Measurements from ENCODE around the gene APOH.
A peak's percentile ranks its signal among the peaks of the same experiment; 100 is the strongest.
"Not testable (repeated sequence)": the region's sequence is repeated elsewhere in the genome, so short reads cannot be mapped to it uniquely, and the experiment has no call there.

APOH gene, protein sequence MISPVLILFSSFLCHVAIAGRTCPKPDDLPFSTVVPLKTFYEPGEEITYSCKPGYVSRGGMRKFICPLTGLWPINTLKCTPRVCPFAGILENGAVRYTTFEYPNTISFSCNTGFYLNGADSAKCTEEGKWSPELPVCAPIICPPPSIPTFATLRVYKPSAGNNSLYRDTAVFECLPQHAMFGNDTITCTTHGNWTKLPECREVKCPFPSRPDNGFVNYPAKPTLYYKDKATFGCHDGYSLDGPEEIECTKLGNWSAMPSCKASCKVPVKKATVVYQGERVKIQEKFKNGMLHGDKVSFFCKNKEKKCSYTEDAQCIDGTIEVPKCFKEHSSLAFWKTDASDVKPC

DNA sequence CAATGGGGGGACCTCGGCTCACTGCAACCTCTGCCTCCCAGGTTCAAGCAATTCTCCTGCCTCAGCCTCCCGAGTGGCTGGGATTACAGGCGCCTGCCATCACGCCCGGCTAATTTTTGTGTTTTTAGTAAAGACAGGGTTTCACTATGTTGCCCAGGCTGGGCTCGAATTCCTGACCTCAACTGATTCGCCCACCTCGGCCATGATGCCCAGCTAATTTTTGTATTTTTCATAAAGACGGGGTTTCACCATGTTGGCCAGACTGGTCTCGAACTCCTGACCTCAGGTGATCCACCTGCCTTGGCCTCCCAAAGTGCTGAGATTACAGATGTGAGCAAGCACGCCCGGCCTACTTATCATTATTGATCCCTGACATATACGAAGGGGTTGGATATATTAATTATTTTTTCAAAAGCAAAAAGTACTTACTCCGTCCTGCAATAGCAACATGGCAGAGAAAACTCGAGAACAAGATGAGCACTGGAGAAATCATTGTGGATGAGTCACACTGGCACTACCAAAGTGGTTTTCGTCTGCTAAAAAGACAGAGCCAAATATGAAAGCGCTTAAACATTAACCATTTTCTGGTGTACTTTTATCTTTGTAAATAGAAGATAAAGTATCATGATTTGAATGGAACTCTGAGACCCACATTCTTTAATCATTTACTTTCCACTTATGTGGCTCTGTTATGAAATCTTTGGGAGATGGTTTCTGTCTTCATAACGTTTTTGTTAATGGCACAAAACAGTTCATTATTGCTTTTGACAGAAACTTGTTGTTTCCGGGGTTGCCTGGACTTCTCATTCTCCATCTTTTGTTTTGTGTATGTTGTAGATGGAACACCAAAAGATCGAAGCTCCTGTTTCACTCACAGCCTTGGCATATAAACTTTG is at the start of gene APOH:
APOH (minus strand) TSS at position 529 of the 896 bp plus-strand sequence; CDS start at position 493, 36 bp downstream.
- DNase-seq: no peak

DNA sequence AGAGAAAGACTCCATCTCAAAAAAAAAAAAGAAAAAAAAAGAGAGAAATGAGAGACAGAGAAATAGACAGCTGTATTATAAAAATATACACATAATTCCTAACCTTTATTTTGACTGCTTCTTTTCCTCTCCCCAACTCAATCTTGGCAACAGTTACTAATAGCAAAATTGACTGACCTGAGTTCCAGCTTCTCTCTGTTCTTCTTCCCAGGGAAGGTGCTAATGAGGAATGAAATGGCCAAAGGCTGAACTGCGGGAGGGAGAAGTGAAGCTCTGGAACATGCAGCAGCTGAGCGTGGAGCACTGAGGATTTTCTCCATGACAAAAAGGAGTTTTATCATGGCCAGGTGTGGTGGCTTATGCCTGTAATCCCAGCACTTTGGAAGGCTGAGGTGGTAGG is 48.0 kb upstream of the APOH start:
- no peak for DNase-seq

DNA sequence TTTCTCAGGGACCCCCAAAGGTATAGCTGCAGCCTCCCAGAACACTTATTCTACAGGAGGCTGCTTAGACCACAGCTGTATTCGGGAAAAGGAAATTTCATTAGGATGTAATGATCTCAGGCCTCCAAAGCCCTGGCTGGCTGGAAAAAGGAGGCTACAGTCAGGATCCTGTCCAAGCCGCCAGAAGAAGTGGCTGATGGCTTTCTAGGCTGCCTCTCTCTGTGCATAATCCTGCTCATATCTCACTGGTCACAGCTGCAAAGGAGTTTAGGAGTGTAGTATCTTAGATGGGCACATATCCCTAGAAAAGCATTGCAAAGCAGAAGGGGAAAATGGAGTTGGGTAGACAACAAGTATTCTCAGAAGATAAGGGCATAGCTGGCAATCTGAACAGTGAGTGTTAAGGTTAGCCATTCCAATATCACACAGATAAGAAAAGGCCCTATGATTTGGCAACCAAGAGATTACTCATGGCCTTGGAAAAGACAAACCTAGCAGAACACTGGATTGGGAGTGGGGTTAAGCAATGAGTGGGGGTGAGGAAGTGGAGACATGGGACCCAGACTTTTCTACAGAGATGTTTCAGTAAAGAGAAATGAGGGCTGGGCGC is 47.2 kb upstream of the APOH start:
- no peak for DNase-seq

DNA sequence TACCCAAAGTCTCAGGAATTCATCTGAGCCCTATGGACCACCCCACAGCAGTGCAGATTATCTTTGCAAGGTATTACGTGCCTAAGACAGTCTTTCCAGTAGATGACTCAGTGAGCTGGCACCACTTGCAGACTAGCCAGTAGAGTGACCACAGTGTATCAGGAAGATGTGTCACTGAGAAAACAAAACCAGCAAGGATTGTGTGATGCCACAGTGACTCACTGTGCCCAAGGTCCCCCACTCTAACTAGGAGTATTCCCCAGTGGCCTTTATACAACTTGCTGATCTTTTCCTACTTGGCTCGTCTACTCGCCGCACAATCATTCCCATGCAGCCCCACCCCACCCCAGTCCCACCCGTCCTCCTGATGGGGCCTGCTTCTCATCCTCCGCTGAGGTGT is 46.4 kb upstream of the APOH start:
- DNase-seq: no peak

DNA sequence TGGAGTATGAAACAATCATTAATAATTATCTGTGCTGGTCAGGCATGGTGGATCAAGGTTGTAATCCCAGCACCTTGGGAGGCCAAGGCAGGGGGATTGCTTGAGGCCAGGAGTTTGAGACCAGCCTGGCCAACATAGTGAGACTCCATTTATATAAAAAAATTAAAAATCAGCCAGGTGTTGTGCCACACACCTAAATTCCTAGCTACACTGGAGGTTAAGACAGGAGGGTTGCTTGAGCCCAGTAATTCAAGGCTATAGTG is 44.3 kb upstream of the APOH start:
- DNase-seq: no peak

GRCh38 chr17:66272811-66273585 is 43.8 kb upstream of the APOH start:
- no peak for DNase-seq

DNA sequence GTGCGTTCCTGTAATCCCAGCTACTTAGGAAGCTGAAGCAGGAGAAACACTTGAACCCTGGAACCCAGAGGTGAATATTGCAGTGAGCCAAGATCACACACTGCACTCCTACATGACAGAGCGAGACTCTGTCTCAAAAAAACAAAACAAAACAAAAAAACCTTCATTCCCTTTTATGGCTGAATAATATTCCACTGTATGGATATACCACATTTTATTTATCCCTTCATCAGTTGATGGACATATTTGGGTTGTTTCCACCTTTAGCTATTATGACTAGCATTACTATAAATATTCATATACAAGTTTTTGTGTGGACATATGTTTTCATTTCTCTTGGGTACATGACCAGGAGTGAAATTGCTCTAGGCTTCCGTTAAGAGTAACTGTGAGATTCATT is 42.3 kb upstream of the APOH start:
- DNase-seq: no peak

DNA sequence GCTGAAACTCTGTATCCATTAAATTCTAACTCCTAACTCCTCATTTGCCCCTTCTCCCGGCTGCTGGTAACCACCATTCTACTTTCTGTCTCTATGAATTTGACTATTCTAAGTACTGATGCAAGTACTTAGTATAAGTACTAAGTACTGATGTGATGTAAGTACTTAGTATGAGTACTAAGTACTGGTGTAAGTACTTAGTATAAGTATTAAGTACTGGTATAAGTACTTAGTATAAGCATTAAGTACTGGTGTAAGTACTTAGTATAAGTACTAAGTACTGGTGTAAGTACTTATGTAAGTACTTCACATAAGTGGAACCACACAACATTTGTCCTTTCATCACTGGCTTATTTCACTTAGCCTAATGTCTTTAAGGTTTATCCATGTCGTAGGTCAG is 40.9 kb upstream of the APOH start:
- no peak for DNase-seq

GRCh38 chr17:66268247-66268927 is 39.2 kb upstream of the APOH start:
- DNase-seq: no peak

- no peak for DNase-seq
Measured at GRCh38 chr17:66264696-66265095, 35.5 kb upstream of the APOH start.

GRCh38 chr17:66262767-66263166 is 33.6 kb upstream of the APOH start:
- no peak for DNase-seq

DNA sequence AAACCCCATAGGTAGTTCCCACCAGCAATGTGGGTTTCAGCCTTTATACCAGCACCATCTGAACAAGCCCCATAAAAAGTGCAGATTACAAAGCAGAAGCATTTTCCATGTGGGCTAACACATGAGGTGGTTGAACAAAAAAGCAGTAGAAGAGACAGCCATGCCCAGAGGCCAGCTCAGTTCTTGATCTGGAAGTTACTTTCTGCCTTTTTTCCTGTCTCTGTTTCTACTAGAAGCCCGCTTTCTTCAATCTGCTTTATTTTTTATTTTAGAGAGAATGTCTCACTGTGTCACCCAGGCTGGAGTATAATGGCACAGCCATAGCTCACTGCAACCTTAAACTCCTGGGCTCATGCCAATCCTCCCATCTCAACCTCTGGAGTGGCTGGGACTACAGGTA is 31.5 kb upstream of the APOH start:
- no peak for DNase-seq

GRCh38 chr17:66260275-66260674 is 31.1 kb upstream of the APOH start:
- no peak for DNase-seq

- peak in 1 of 3 experiments; percentile 67 for DNase-seq
Measured at GRCh38 chr17:66255527-66255971, 26.3 kb upstream of the APOH start.

DNA sequence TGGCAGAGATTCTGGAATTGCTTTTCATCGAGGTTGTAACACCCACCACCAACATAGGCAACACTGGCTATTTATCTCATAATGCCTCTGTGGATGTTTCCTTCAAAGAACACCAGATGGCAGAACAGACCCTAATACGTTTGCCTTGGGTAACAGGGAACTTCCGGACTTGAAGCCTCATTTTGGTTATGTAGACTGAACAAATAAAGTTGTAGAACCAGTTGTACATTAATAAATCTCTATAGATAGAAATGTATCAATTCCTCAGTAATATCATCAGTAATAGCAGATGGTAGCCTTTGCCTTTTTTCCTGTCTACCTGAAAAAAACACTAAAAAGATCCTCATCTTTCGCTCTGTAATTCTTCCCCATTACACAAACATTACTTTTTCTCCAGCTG is 25.9 kb upstream of the APOH start:
- peak; percentile 60 to 91 (median 63) for DNase-seq

DNA sequence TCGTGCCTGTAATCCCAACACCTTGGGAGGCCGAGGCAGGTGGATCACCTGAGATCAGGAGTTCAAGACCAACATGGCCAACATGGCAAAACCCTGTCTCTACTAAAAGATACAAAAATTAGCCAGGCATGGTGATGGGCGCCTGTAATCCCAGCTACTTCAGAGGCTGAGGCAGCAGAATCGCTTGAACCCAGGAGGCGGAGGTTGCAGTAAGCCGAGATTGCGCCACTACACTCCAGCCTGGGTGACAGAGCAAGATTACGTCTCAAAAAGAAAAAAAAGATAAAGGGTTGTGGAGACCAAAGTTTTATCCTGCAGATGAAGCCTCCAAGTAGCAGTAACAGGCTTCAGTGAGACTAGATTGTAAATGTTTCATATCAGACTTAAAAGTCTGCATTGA is 24.2 kb upstream of the APOH start:
- DNase-seq: not testable (repeated sequence)

DNA sequence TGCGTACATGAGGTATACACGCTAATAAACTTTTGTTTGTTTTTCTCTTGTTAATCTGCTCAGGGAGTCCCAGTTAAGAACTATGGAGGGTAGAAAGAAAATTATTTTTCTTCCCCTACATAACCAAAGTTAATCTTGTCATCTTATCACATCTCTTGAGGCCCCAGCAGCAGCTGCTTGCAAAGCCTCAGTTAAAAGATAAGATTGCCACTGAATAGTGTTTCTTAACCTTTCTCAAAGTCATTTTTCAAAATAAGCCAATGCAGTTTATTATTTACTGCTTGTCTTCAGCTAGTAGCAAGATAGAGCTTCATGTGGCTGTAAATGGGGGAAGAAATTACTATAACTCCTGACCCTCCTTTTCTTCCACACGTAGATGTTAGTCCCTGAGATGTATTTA is 21.5 kb upstream of the APOH start:
- DNase-seq: no peak

GRCh38 chr17:66248285-66248684 is 19.1 kb upstream of the APOH start:
- no peak for DNase-seq

DNA sequence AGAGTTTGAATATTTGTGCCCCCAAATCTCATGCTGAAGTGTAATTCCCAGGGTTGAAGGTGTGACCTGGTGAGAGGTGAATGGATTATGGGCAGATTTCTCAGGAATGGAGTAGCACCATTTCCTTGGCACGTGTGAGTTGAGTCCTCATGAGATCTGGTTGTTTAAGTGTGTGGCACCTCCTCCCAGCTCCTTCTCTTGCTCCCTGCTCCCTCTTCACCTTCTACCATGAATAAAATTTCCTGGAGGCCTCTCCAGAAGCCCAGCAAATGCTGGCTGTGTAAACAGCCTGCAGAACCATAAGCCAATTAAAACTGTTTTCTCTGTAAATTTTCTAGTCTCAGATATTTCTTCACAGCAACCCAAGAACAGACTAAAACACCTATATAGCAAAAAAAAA is 12.6 kb upstream of the APOH start:
- peak in 1 of 3 experiments; percentile 8 for DNase-seq

DNA sequence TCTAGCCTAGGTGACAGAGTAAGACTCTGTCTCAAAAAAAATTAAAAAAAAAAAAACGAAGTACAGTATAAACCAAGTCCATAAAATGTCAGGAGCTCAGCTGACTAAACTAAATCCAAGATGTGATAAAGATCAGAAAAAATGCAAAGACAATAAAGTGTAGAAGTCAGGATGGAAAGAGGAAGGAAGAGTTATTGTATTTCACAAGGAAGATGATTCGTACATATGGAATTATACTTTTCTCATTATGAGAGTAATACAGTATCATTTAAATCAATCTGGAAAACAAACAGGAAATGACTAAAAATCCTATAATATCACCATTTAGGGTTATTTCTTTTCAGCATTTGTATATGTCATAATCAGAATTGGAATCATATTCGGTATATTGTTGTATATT is 11.4 kb upstream of the APOH start:
- DNase-seq: no peak

GRCh38 chr17:66240013-66240412 is 10.8 kb upstream of the APOH start:
- no peak for DNase-seq

DNA sequence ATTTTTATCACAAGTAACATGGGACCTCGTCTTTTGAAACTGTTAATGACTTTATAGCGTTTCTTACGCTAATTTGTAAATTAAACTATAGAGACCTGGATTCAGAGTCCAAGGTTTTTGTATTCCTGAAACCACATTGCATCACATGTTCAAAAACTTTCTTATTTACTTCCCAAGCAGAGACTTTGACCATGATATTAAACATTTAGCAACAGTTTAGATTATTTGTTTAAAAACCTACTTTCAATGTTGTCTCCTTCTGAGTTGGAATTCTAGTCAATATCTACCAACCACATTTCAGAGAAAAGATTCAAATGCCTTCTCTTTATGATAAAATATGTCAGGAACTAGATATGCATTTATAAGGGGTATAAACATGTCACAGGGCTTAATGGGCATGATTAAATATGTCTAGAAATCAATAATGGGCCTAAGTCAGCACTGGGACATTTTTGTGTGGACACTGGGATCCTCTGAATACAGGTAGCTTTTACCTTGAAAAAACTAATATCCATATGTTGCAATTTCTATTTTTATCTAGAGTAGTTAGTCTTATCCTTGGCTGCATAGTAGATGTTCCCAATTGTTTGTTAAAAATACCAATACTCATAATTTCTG is 6.3 kb upstream of the APOH start:
- DNase-seq: no peak

Measured in NCI-H1417 (cell line).